SK-N-SH treated with all-trans-retinoic acid at 6 μM for 48 hours (cell line): Measurements from ENCODE around the gene PDZD2.

Experiments
- ATAC-seq: fragments of 200-7000 bp; cut with Tn5 transposase; 3 replicates; pipeline ENCODE4 v1.9.1; 2020; ENCODE audit warnings: mild to moderate bottlenecking, moderate library complexity
- ARNTL ChIP-seq: fragments of 450-650 bp; formaldehyde crosslinking; IDR thresholded peaks from 2 replicates; pipeline ENCODE4 v1.5.0; 2020; ENCODE audit warnings: low read depth, mild to moderate bottlenecking, moderate library complexity, borderline replicate concordance
- BACH2 ChIP-seq: fragments of 250-450 bp; sonication (Bioruptor Pico); IDR thresholded peaks from 2 replicates; pipeline ENCODE4 v1.9.0; 2021; ENCODE audit warnings: mild to moderate bottlenecking, borderline replicate concordance
- CSDC2 ChIP-seq: fragments of 250-450 bp; sonication (Bioruptor Pico); IDR thresholded peaks from 2 replicates; pipeline ENCODE4 v1.5.0; 2020; ENCODE audit warnings: mild to moderate bottlenecking, moderate library complexity
- GLIS3 ChIP-seq: fragments of 250-450 bp; sonication (Bioruptor Pico); IDR thresholded peaks from 2 replicates; pipeline ENCODE4 v1.5.0; 2020; ENCODE audit warnings: mild to moderate bottlenecking, moderate library complexity
- ISL1 ChIP-seq: fragments of 250-450 bp; sonication (Bioruptor Pico); IDR thresholded peaks from 2 replicates; pipeline ENCODE4 v2.1.2; 2022; ENCODE audit warnings: mild to moderate bottlenecking, moderate library complexity
- OSR1 ChIP-seq: fragments of 250-450 bp; sonication (Bioruptor Pico); IDR thresholded peaks from 2 replicates; pipeline ENCODE4 v1.8.0; 2022; ENCODE audit warnings: moderate library complexity, mild to moderate bottlenecking, inconsistent platforms
- PPARA ChIP-seq: fragments of 250-450 bp; sonication (Bioruptor Pico); IDR thresholded peaks from 2 replicates; pipeline ENCODE4 v1.5.0; 2020; ENCODE audit warnings: mild to moderate bottlenecking, borderline replicate concordance
- RARB ChIP-seq: fragments of 250-450 bp; sonication (Bioruptor Pico); IDR thresholded peaks from 2 replicates; pipeline ENCODE4 v1.8.0; 2021; ENCODE audit warnings: mild to moderate bottlenecking, moderate library complexity
- TCF4 ChIP-seq: fragments of 250-450 bp; sonication (Bioruptor Pico); IDR thresholded peaks from 2 replicates; pipeline ENCODE4 v1.8.0; 2021; ENCODE audit warnings: mild to moderate bottlenecking, moderate library complexity, borderline replicate concordance
- TOX ChIP-seq: fragments of 250-450 bp; sonication (Bioruptor Pico); IDR thresholded peaks from 2 replicates; pipeline ENCODE4 v1.8.0; 2021; ENCODE audit warnings: mild to moderate bottlenecking, moderate library complexity, borderline replicate concordance
- ZC3H10 ChIP-seq: fragments of 250-450 bp; sonication (Bioruptor Pico); IDR thresholded peaks from 2 replicates; pipeline ENCODE4 v1.5.1; 2021; ENCODE audit warnings: mild to moderate bottlenecking, moderate library complexity
- ZFP3 ChIP-seq: fragments of 250-450 bp; sonication (Bioruptor Pico); IDR thresholded peaks from 2 replicates; pipeline ENCODE4 v1.5.0; 2020; ENCODE audit warnings: mild to moderate bottlenecking, moderate library complexity
- ZFP30 ChIP-seq: fragments of 450-650 bp; formaldehyde crosslinking; IDR thresholded peaks from 2 replicates; pipeline ENCODE4 v1.5.0; 2022; ENCODE audit warnings: mild to moderate bottlenecking, moderate library complexity
- ZNF565 ChIP-seq: fragments of 450-650 bp; formaldehyde crosslinking; conservative IDR thresholded peaks from 2 replicates; pipeline ENCODE4 v1.5.0; 2020; ENCODE audit warnings: low read depth, mild to moderate bottlenecking, moderate library complexity
- ZNF70 ChIP-seq: fragments of 450-650 bp; formaldehyde crosslinking; IDR thresholded peaks from 2 replicates; pipeline ENCODE4 v1.5.0; 2020; ENCODE audit warnings: mild to moderate bottlenecking, moderate library complexity
- TF ChIP-seq, protein P1 (sequence below): fragments of 250-450 bp; sonication (Bioruptor Pico); IDR thresholded peaks from 2 replicates; pipeline ENCODE4 v1.8.0; 2020; ENCODE audit warnings: mild to moderate bottlenecking, moderate library complexity, borderline replicate concordance
- TF ChIP-seq, protein P2 (sequence below): fragments of 250-450 bp; sonication (Bioruptor Pico); IDR thresholded peaks from 2 replicates; pipeline ENCODE4 v1.5.0; 2020; ENCODE audit warnings: mild to moderate bottlenecking, moderate library complexity
- TF ChIP-seq, protein P3 (sequence below): fragments of 250-450 bp; sonication (Bioruptor Pico); IDR thresholded peaks from 2 replicates; pipeline ENCODE4 v1.5.1; 2021; ENCODE audit warnings: mild to moderate bottlenecking, moderate library complexity
- TF ChIP-seq, protein P4 (sequence below): fragments of 250-450 bp; sonication (Bioruptor Pico); IDR thresholded peaks from 2 replicates; pipeline ENCODE4 v1.8.0; 2021; ENCODE audit warnings: low read depth, mild to moderate bottlenecking, moderate library complexity, borderline replicate concordance

Gene PDZD2

DNA sequence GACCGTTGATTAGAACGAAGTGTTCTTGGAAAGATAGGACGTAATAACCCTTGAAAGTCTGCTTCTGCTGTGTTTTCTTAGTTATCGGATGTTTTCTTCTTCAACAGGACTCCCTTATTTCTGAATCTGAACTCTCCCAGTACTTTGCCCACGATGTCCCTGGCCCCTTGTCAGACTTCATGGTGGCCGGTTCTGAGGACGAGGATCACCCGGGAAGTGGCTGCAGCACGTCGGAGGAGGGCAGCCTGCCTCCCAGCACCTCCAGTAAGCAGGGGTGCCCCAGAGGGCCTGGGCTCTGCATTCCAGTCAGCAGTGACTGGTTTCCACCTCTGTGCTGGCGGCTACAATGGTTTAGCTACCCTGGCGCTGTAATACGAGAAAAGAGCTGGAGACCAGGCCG lies 433.1 kb downstream of the PDZD2 start:
- ATAC-seq: no peak
- no peak for TF ChIP-seq TOX (CRISPR knock-in tag)
- no peak for TF ChIP-seq ZFP3
- no peak for TF ChIP-seq ARNTL (CRISPR knock-in tag)
- TF ChIP-seq ZNF70 (CRISPR knock-in tag): no peak
- TF ChIP-seq TCF4 (CRISPR knock-in tag): no peak
- TF ChIP-seq, protein P1, sequence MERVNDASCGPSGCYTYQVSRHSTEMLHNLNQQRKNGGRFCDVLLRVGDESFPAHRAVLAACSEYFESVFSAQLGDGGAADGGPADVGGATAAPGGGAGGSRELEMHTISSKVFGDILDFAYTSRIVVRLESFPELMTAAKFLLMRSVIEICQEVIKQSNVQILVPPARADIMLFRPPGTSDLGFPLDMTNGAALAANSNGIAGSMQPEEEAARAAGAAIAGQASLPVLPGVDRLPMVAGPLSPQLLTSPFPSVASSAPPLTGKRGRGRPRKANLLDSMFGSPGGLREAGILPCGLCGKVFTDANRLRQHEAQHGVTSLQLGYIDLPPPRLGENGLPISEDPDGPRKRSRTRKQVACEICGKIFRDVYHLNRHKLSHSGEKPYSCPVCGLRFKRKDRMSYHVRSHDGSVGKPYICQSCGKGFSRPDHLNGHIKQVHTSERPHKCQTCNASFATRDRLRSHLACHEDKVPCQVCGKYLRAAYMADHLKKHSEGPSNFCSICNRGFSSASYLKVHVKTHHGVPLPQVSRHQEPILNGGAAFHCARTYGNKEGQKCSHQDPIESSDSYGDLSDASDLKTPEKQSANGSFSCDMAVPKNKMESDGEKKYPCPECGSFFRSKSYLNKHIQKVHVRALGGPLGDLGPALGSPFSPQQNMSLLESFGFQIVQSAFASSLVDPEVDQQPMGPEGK (CRISPR knock-in tag): no peak
- no peak for TF ChIP-seq ZC3H10 (CRISPR knock-in tag)
- TF ChIP-seq, protein P2, sequence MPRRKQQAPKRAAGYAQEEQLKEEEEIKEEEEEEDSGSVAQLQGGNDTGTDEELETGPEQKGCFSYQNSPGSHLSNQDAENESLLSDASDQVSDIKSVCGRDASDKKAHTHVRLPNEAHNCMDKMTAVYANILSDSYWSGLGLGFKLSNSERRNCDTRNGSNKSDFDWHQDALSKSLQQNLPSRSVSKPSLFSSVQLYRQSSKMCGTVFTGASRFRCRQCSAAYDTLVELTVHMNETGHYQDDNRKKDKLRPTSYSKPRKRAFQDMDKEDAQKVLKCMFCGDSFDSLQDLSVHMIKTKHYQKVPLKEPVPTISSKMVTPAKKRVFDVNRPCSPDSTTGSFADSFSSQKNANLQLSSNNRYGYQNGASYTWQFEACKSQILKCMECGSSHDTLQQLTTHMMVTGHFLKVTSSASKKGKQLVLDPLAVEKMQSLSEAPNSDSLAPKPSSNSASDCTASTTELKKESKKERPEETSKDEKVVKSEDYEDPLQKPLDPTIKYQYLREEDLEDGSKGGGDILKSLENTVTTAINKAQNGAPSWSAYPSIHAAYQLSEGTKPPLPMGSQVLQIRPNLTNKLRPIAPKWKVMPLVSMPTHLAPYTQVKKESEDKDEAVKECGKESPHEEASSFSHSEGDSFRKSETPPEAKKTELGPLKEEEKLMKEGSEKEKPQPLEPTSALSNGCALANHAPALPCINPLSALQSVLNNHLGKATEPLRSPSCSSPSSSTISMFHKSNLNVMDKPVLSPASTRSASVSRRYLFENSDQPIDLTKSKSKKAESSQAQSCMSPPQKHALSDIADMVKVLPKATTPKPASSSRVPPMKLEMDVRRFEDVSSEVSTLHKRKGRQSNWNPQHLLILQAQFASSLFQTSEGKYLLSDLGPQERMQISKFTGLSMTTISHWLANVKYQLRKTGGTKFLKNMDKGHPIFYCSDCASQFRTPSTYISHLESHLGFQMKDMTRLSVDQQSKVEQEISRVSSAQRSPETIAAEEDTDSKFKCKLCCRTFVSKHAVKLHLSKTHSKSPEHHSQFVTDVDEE (CRISPR knock-in tag): no peak
- TF ChIP-seq, protein P3, sequence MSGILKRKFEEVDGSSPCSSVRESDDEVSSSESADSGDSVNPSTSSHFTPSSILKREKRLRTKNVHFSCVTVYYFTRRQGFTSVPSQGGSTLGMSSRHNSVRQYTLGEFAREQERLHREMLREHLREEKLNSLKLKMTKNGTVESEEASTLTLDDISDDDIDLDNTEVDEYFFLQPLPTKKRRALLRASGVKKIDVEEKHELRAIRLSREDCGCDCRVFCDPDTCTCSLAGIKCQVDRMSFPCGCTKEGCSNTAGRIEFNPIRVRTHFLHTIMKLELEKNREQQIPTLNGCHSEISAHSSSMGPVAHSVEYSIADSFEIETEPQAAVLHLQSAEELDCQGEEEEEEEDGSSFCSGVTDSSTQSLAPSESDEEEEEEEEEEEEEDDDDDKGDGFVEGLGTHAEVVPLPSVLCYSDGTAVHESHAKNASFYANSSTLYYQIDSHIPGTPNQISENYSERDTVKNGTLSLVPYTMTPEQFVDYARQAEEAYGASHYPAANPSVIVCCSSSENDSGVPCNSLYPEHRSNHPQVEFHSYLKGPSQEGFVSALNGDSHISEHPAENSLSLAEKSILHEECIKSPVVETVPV (CRISPR knock-in tag): no peak
- no peak for TF ChIP-seq GLIS3 (CRISPR knock-in tag)
- no peak for TF ChIP-seq BACH2
- no peak for TF ChIP-seq ZFP30 (CRISPR knock-in tag)
- TF ChIP-seq, all 23 proteins: peak for 0

DNA sequence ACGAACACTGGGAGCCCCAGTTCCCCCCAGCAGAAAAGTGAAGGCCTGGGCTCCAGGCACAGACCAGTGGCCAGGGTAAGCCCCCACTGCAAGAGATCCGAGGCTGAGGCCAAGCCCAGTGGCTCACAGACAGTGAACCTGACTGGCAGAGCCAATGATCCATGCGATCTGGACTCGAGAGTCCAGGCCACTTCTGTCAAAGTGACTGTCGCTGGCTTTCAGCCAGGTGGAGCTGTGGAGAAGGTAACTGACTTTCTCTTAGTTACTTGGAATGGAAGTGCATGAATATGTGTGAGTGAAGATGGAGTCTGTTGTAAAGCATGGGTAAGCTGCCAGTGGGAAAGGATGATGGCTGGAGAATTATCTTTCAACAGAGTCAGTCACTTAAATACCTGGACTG lies 435.5 kb downstream of the PDZD2 start:
- TF ChIP-seq ZFP30 (CRISPR knock-in tag) (no peak), RARB (CRISPR knock-in tag) (no peak), PPARA (no peak), OSR1 (no peak), ZNF70 (CRISPR knock-in tag) (no peak), BACH2 (no peak), ZFP3 (no peak), ISL1 (CRISPR knock-in tag) (no peak), CSDC2 (no peak), ZNF565 (CRISPR knock-in tag) (no peak)
- TF ChIP-seq, protein P1 (CRISPR knock-in tag): no peak
- TF ChIP-seq, protein P4, sequence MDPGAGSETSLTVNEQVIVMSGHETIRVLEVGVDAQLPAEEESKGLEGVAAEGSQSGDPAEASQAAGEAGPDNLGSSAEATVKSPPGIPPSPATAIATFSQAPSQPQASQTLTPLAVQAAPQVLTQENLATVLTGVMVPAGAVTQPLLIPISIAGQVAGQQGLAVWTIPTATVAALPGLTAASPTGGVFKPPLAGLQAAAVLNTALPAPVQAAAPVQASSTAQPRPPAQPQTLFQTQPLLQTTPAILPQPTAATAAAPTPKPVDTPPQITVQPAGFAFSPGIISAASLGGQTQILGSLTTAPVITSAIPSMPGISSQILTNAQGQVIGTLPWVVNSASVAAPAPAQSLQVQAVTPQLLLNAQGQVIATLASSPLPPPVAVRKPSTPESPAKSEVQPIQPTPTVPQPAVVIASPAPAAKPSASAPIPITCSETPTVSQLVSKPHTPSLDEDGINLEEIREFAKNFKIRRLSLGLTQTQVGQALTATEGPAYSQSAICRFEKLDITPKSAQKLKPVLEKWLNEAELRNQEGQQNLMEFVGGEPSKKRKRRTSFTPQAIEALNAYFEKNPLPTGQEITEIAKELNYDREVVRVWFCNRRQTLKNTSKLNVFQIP: no peak
- TF ChIP-seq, protein P3 (CRISPR knock-in tag): no peak
- ATAC-seq: no peak
